Activated CD4-positive, alpha-beta T cell treated with anti-CD3 and anti-CD28 coated beads, Interleukin-2, amount 10 ng/mL, durations not matched to agents 7 days and 5 days (primary cell): ENCODE measurements around the gene CCR5AS.
"Not testable (repeated sequence)": the region's sequence is repeated elsewhere in the genome, so short reads cannot be mapped to it uniquely, and the experiment has no call there.

Experiments used
- CTCF ChIA-PET: fragments of 350-600 bp; sonication (Branson Sonifier 250); formaldehyde crosslinking; loops from one replicate; lab custom pipeline; 2021; ENCODE audit warnings: antibody characterized with exemption; lab: Charles Lee
- POLR2A ChIA-PET: fragments of 350-600 bp; sonication (Branson Sonifier 250); formaldehyde crosslinking; loops from one replicate; lab custom pipeline; 2021; ENCODE audit warnings: antibody characterized with exemption; lab: Charles Lee
- DNase-seq: peaks from one replicate; pipeline ENCODE4 v3.0.0-alpha.2; 2020
- H3K27ac Mint-ChIP-seq: one replicate; pipeline ENCODE4 v1.8.0; 2021; ENCODE audit warnings: mild to moderate bottlenecking, moderate library complexity, mixed read lengths
- H3K27me3 Mint-ChIP-seq: one replicate; pipeline ENCODE4 v1.8.0; 2021; ENCODE audit warnings: mixed read lengths
- H3K36me3 Mint-ChIP-seq: one replicate; pipeline ENCODE4 v1.8.0; 2021; ENCODE audit warnings: low read depth, mixed read lengths
- H3K4me1 Mint-ChIP-seq: one replicate; pipeline ENCODE4 v1.8.0; 2021; ENCODE audit warnings: mixed read lengths
- H3K4me3 Mint-ChIP-seq: one replicate; pipeline ENCODE4 v1.8.0; 2021; ENCODE audit warnings: mild to moderate bottlenecking, moderate library complexity, mixed read lengths
- H3K9me3 Mint-ChIP-seq: one replicate; pipeline ENCODE4 v1.8.0; 2021; ENCODE audit warnings: mixed read lengths

The CCR5AS gene

GRCh38 chr3:46440531-46441294 lies 33.8 kb upstream of the CCR5AS start:
- H3K4me3 Mint-ChIP-seq, result peak overlapping the region; percentile 5
- DNase-seq, result peak; percentile 69
- no peaks in the 10 kb centered on the region for H3K36me3 Mint-ChIP-seq
- peaks cover 3% of the 10 kb centered on the region for H3K27me3 Mint-ChIP-seq
- POLR2A ChIA-PET, result no interaction called here
- peaks cover 33% of the 10 kb centered on the region for H3K4me1 Mint-ChIP-seq
- H3K27ac Mint-ChIP-seq, result peak overlapping the region; percentile 10
- CTCF ChIA-PET, result interaction anchor here (0.7 kb wide), 1 partner anchor 106 kb away, joined by 3 read pairs; no protein-coding TSS in a partner anchor
- H3K9me3 Mint-ChIP-seq, result no peaks in the 10 kb centered on the region

GRCh38 chr3:46438831-46439230 lies 32.0 kb upstream of the CCR5AS start:
- Mint-ChIP-seq H3K27me3 (peaks cover 7% of the 10 kb centered on the region), H3K4me3 (no peak overlapping the region), H3K4me1 (peaks cover 29% of the 10 kb centered on the region), H3K9me3 (no peaks in the 10 kb centered on the region), H3K36me3 (no peaks in the 10 kb centered on the region), H3K27ac (no peak overlapping the region)
- ChIA-PET CTCF (interaction anchor here (1.1 to 1.2 kb wide), 2 partner anchors 11 to 97 kb away, joined by 3 read pairs; no protein-coding TSS in a partner anchor), POLR2A (no interaction called here)
- DNase-seq, result no peak

- DNase-seq, result no peak
- Mint-ChIP-seq H3K36me3 (no peaks in the 10 kb centered on the region), H3K4me1 (peaks cover 20% of the 10 kb centered on the region), H3K27me3 (peaks cover 4% of the 10 kb centered on the region), H3K4me3 (no peak overlapping the region), H3K9me3 (peaks cover 12% of the 10 kb centered on the region), H3K27ac (no peak overlapping the region)
- CTCF ChIA-PET, result interaction anchor here (1.1 kb wide), 1 partner anchor 10 kb away, joined by 3 read pairs; no protein-coding TSS in a partner anchor
- POLR2A ChIA-PET, result no interaction called here
Observed at GRCh38 chr3:46435081-46435726, 28.3 kb upstream of the CCR5AS start.

- peaks cover 12% of the 10 kb centered on the region for H3K9me3 Mint-ChIP-seq
- DNase-seq, result no peak
- CTCF ChIA-PET, result interaction anchor here (1.7 kb wide), 1 partner anchor 9 kb away, joined by 5 read pairs; no protein-coding TSS in a partner anchor
- H3K36me3 Mint-ChIP-seq, result no peaks in the 10 kb centered on the region
- POLR2A ChIA-PET, result no interaction called here
- peaks cover 18% of the 10 kb centered on the region for H3K4me1 Mint-ChIP-seq
- H3K4me3 Mint-ChIP-seq, result no peak overlapping the region
- peaks cover 4% of the 10 kb centered on the region for H3K27me3 Mint-ChIP-seq
- H3K27ac Mint-ChIP-seq, result no peak overlapping the region
Observed at GRCh38 chr3:46433841-46434240, 27.0 kb upstream of the CCR5AS start.

- H3K27ac Mint-ChIP-seq, DNase-seq, POLR2A ChIA-PET, H3K27me3 Mint-ChIP-seq, H3K4me3 Mint-ChIP-seq, H3K36me3 Mint-ChIP-seq: not testable (repeated sequence)
- CTCF ChIA-PET, result interaction anchor here (0.6 to 1.7 kb wide), 2 partner anchors 9 to 99 kb away, joined by 3 to 5 read pairs; no protein-coding TSS in a partner anchor
- Mint-ChIP-seq H3K4me1 (peaks cover 17% of the 10 kb centered on the region), H3K9me3 (peaks cover 12% of the 10 kb centered on the region)
Observed at GRCh38 chr3:46433118-46433517, 26.3 kb upstream of the CCR5AS start.

- H3K4me3 Mint-ChIP-seq, H3K36me3 Mint-ChIP-seq, H3K27me3 Mint-ChIP-seq, POLR2A ChIA-PET, H3K27ac Mint-ChIP-seq, DNase-seq: not testable (repeated sequence)
- Mint-ChIP-seq H3K4me1 (peaks cover 20% of the 10 kb centered on the region), H3K9me3 (peaks cover 12% of the 10 kb centered on the region)
- CTCF ChIA-PET, result interaction anchor here (1.3 kb wide), 1 partner anchor 12 kb away, joined by 4 read pairs; no protein-coding TSS in a partner anchor
Observed at GRCh38 chr3:46431905-46432304, 25.0 kb upstream of the CCR5AS start.

- H3K27ac Mint-ChIP-seq, POLR2A ChIA-PET, H3K4me3 Mint-ChIP-seq, H3K27me3 Mint-ChIP-seq, DNase-seq, H3K36me3 Mint-ChIP-seq: not testable (repeated sequence)
- CTCF ChIA-PET, result interaction anchor here (1.3 kb wide), 1 partner anchor 11 kb away, joined by 4 read pairs; no protein-coding TSS in a partner anchor
- peaks cover 30% of the 10 kb centered on the region for H3K4me1 Mint-ChIP-seq
- peaks cover 12% of the 10 kb centered on the region for H3K9me3 Mint-ChIP-seq
Observed at GRCh38 chr3:46430879-46431278, 24.0 kb upstream of the CCR5AS start.

GRCh38 chr3:46429671-46430070 lies 22.8 kb upstream of the CCR5AS start:
- ChIA-PET CTCF (interaction anchor here (0.6 to 1.7 kb wide), 3 partner anchors 19 to 141 kb away, joined by 3 to 5 read pairs (median 3); no protein-coding TSS in a partner anchor), POLR2A (no interaction called here)
- DNase-seq, result no peak
- Mint-ChIP-seq H3K9me3 (peaks cover 12% of the 10 kb centered on the region), H3K36me3 (no peaks in the 10 kb centered on the region), H3K4me3 (no peak overlapping the region), H3K4me1 (peaks cover 25% of the 10 kb centered on the region), H3K27ac (no peak overlapping the region), H3K27me3 (peaks cover 5% of the 10 kb centered on the region)

- peaks cover 12% of the 10 kb centered on the region for H3K9me3 Mint-ChIP-seq
- ChIA-PET POLR2A (no interaction called here), CTCF (interaction anchor here (0.6 to 1.7 kb wide), 3 partner anchors 18 to 142 kb away, joined by 3 to 5 read pairs (median 3); no protein-coding TSS in a partner anchor)
- DNase-seq, result no peak
- no peak overlapping the region for H3K4me3 Mint-ChIP-seq
- no peak overlapping the region for H3K27ac Mint-ChIP-seq
- H3K27me3 Mint-ChIP-seq, result peaks cover 5% of the 10 kb centered on the region
- H3K36me3 Mint-ChIP-seq, result no peaks in the 10 kb centered on the region
- peaks cover 25% of the 10 kb centered on the region for H3K4me1 Mint-ChIP-seq
Observed at GRCh38 chr3:46429250-46429649, 22.4 kb upstream of the CCR5AS start.

GRCh38 chr3:46427916-46428833 lies 21.3 kb upstream of the CCR5AS start:
- ChIA-PET CTCF (interaction anchor here (1.3 to 1.7 kb wide), 2 partner anchors 12 to 60 kb away, joined by 3 to 5 read pairs; no protein-coding TSS in a partner anchor), POLR2A (no interaction called here)
- H3K36me3 Mint-ChIP-seq, result no peaks in the 10 kb centered on the region
- no peak overlapping the region for H3K4me3 Mint-ChIP-seq
- no peak overlapping the region for H3K27ac Mint-ChIP-seq
- DNase-seq, result no peak
- H3K9me3 Mint-ChIP-seq, result peaks cover 12% of the 10 kb centered on the region
- H3K4me1 Mint-ChIP-seq, result peaks cover 21% of the 10 kb centered on the region
- peaks cover 3% of the 10 kb centered on the region for H3K27me3 Mint-ChIP-seq

- H3K27me3 Mint-ChIP-seq, H3K36me3 Mint-ChIP-seq, DNase-seq, POLR2A ChIA-PET, H3K27ac Mint-ChIP-seq, H3K4me3 Mint-ChIP-seq: not testable (repeated sequence)
- peaks cover 16% of the 10 kb centered on the region for H3K4me1 Mint-ChIP-seq
- CTCF ChIA-PET, result interaction anchor here (0.6 to 1.7 kb wide), 4 partner anchors 12 to 349 kb away, joined by 3 to 4 read pairs (median 4); no protein-coding TSS in a partner anchor
- H3K9me3 Mint-ChIP-seq, result peaks cover 10% of the 10 kb centered on the region
Observed at GRCh38 chr3:46427404-46427803, 20.5 kb upstream of the CCR5AS start.

GRCh38 chr3:46426476-46426875 lies 19.6 kb upstream of the CCR5AS start:
- CTCF ChIA-PET, result interaction anchor here (1.3 to 1.7 kb wide), 3 partner anchors 11 to 348 kb away, joined by 3 to 4 read pairs (median 4); no protein-coding TSS in a partner anchor
- DNase-seq, POLR2A ChIA-PET, H3K4me3 Mint-ChIP-seq, H3K27ac Mint-ChIP-seq, H3K9me3 Mint-ChIP-seq, H3K36me3 Mint-ChIP-seq, H3K27me3 Mint-ChIP-seq: not testable (repeated sequence)
- peaks cover 13% of the 10 kb centered on the region for H3K4me1 Mint-ChIP-seq
